Mammary epithelial cell (primary cell): ENCODE results near the gene UBE2O.

Experiments
- EZH2 ChIP-seq: IDR thresholded peaks from 2 replicates; pipeline ENCODE4 v1.6.1; 2012; ENCODE audit warnings: low read length, inconsistent platforms, borderline replicate concordance
- TF ChIP-seq, protein P1 (sequence below), 2 donors: IDR thresholded peaks in 1 of 2; conservative IDR thresholded peaks in 1 of 2; 2 replicates each; pipeline ENCODE4 v1.5.1; 2011 to 2012; ENCODE audit warnings: inconsistent platforms in 2 of 2, low read length in 2 of 2, mild to moderate bottlenecking in 2 of 2, control low read depth in 1 of 2, low read depth in 1 of 2; ENCODE audit not compliant: insufficient read depth in 1 of 2; ENCODE audit errors: extremely low read depth in 1 of 2

DNA sequence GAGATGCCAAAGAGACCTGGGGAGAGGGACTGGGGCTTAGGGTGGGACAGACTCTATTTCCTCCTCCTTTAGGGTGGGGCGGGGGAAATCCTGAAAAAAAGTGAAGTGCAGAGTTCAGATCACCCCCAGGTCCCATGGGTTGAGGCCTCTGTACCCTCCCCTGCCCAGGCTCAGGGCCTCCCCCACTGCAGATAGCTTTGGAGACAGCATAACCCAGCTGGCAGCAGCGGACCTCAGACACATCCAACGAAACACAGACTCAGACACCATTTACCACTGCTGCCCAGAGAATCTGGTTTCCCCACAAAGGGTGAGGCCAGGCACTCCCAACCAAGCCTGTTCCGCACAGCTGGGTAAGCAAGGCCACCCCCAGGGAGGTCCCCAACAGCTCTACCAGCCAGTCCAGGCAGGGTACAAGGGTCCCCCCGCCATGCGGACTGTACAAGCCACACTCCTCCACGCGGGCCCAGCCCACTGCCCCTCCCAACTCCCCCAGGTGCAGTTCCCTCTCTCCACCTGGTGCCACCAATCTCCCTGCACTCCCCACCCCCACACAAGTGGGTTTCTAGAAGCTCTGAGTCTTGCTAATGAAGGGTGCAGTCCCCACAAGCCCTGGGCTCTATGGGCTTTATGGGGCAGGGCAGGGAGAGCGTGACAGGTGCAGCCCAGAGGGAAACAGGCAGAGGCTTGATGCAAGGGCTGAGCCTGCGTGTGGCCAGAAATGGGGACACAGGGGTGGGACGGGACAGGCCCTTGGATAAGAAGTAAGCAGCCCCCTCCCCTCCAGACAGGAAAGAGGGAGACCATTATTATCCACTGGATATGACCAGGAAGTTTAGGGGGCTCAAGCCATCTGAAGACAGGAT, 39.4 kb upstream of the UBE2O start:
- TF ChIP-seq, protein P1, sequence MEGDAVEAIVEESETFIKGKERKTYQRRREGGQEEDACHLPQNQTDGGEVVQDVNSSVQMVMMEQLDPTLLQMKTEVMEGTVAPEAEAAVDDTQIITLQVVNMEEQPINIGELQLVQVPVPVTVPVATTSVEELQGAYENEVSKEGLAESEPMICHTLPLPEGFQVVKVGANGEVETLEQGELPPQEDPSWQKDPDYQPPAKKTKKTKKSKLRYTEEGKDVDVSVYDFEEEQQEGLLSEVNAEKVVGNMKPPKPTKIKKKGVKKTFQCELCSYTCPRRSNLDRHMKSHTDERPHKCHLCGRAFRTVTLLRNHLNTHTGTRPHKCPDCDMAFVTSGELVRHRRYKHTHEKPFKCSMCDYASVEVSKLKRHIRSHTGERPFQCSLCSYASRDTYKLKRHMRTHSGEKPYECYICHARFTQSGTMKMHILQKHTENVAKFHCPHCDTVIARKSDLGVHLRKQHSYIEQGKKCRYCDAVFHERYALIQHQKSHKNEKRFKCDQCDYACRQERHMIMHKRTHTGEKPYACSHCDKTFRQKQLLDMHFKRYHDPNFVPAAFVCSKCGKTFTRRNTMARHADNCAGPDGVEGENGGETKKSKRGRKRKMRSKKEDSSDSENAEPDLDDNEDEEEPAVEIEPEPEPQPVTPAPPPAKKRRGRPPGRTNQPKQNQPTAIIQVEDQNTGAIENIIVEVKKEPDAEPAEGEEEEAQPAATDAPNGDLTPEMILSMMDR (conservative IDR thresholded peaks at IDR 0.05 in 1 of 2, IDR thresholded peaks at IDR 0.05 in 1 of 2; ENCODE audit: extremely low read depth in 1 of 2, insufficient read depth in 1 of 2, low read depth in 1 of 2, low read length in 2 of 2), result no peak
- no peak for TF ChIP-seq EZH2
